Vagina (tissue), 2 donors: ENCODE data around the gene PAXX.

Source experiments
- CTCF ChIP-seq, 3 experiments: fragments of 450-650 bp in 2 of 3; fragments of 200-600 bp in 1 of 3; sonication (generic) in 1 of 3; IDR thresholded peaks; one replicate each; pipeline ENCODE4 v1.5.1; 2017 to 2019; ENCODE audit warnings: antibody characterized with exemption in 3 of 3, mild to moderate bottlenecking in 2 of 3, moderate library complexity in 2 of 3
- POLR2A ChIP-seq, 2 donors: fragments of 450-650 bp; IDR thresholded peaks; one replicate each; pipeline ENCODE4 v1.6.1; 2017; ENCODE audit warnings: antibody characterized with exemption in 2 of 2, mild to moderate bottlenecking in 2 of 2, moderate library complexity in 2 of 2
- POLR2AphosphoS5 ChIP-seq, 2 donors: sonication (generic); formaldehyde crosslinking; IDR thresholded peaks; one replicate each; pipeline ENCODE4 v1.9.0; 2017; ENCODE audit warnings: antibody characterized with exemption in 2 of 2, mild to moderate bottlenecking in 2 of 2, low read depth in 1 of 2; ENCODE audit not compliant: insufficient read depth in 1 of 2

GRCh38 chr9:136954270-136955083, 37.7 kb upstream of the PAXX start:
- TF ChIP-seq CTCF (IDR thresholded peaks at IDR 0.05) (no peak), POLR2A (IDR thresholded peaks at IDR 0.05) (no peak), POLR2AphosphoS5 (IDR thresholded peaks at IDR 0.05; ENCODE audit: insufficient read depth in 1 of 2, low read depth in 1 of 2) (no peak)
